Activated T-cell treated with anti-CD3 and anti-CD28 coated beads for 48 hours (primary cell): ENCODE data around the gene SEC31B.

Source experiments
- DNase-seq: peaks from one replicate; pipeline ENCODE4 v3.0.0-alpha.2; 2020; ENCODE audit warnings: low read depth

Gene SEC31B

GRCh38 chr10:100501423-100501822 is 18.2 kb downstream of the SEC31B start:
- DNase-seq: no peak

- no peak for DNase-seq
Measured at GRCh38 chr10:100498059-100498458, 21.6 kb downstream of the SEC31B start.

GRCh38 chr10:100496567-100496966 is 23.1 kb downstream of the SEC31B start:
- DNase-seq: no peak

GRCh38 chr10:100490531-100490930 is 29.1 kb downstream of the SEC31B start:
- DNase-seq: no peak

- no peak for DNase-seq
Measured at GRCh38 chr10:100489396-100489795, 30.3 kb downstream of the SEC31B start.

- no peak for DNase-seq
Measured at GRCh38 chr10:100487529-100487928, 32.1 kb downstream of the SEC31B start.

- no peak for DNase-seq
Measured at GRCh38 chr10:100485801-100486495, 33.7 kb downstream of the SEC31B start.

- no peak for DNase-seq
Measured at GRCh38 chr10:100485366-100485765, 34.3 kb downstream of the SEC31B start.

- no peak for DNase-seq
Measured at GRCh38 chr10:100483876-100484666, 35.6 kb downstream of the SEC31B start.

GRCh38 chr10:100482834-100483185 is 36.9 kb downstream of the SEC31B start:
- DNase-seq: no peak

GRCh38 chr10:100482181-100482833 is 37.4 kb downstream of the SEC31B start:
- DNase-seq: peak; percentile 67

- DNase-seq: peak; percentile 87
Measured at GRCh38 chr10:100481462-100482081, 38.1 kb downstream of the SEC31B start.

GRCh38 chr10:100480002-100480401 is 39.7 kb downstream of the SEC31B start:
- no peak for DNase-seq

- DNase-seq: no peak
Measured at GRCh38 chr10:100479037-100479436, 40.6 kb downstream of the SEC31B start.

- DNase-seq: no peak
Measured at GRCh38 chr10:100477970-100478369, 41.7 kb downstream of the SEC31B start.

- no peak for DNase-seq
Measured at GRCh38 chr10:100470367-100470766, 49.3 kb downstream of the SEC31B start.

- DNase-seq: no peak
Measured at GRCh38 chr10:100469756-100470155, 49.9 kb downstream of the SEC31B start.

- no peak for DNase-seq
Measured at GRCh38 chr10:100468978-100469377, 50.7 kb downstream of the SEC31B start.

GRCh38 chr10:100468322-100468721 is 51.3 kb downstream of the SEC31B start:
- DNase-seq: no peak

GRCh38 chr10:100462709-100463108 is 57.0 kb downstream of the SEC31B start, which contains the start of gene WNT8B:
Gene WNT8B, plus strand, starts transcription at chr10:100463009. Its CDS starts 160 bp downstream, at chr10:100463169.
- DNase-seq: no peak

- no peak for DNase-seq
Measured at GRCh38 chr10:100448951-100449350, 70.7 kb downstream of the SEC31B start.

GRCh38 chr10:100447663-100448062 is 72.0 kb downstream of the SEC31B start:
- no peak for DNase-seq
